SK-N-SH (cell line): Measurements from ENCODE around the gene CHST11. TPM values are rescaled to one million over a fixed set of nuclear protein-coding genes. Genes with fewer than 3 reads are reported as not detected.

ENCODE experiments used
- CTCF ChIA-PET: fragments of 300-600, 350-600 bp; formaldehyde crosslinking; extraction: SDS; loops from one replicate; lab custom pipeline; 2021; lab: Yijun Ruan, JAX
- POLR2A ChIA-PET: fragments of 350-600 bp; sonication (Branson Sonifier 250); formaldehyde crosslinking; extraction: SDS; loops from one replicate; lab custom pipeline; 2020; ENCODE audit warnings: antibody characterized with exemption, inconsistent platforms; lab: Yijun Ruan, JAX
- DNase-seq: peaks from one replicate; pipeline ENCODE4 v3.0.0; 2012
- H2AFZ ChIP-seq: fragments of 200-600 bp; sonication (generic); 2 replicates; pipeline ENCODE4 v1.8.1; 2016; ENCODE audit warnings: antibody characterized with exemption, mild to moderate bottlenecking, low read depth
- H3F3A ChIP-seq: fragments of 200-600 bp; sonication (generic); replicated peaks from 2 replicates; pipeline ENCODE3; 2016; ENCODE audit warnings: antibody characterized with exemption, mild to moderate bottlenecking; ENCODE audit not compliant: insufficient read depth
- H3K27ac ChIP-seq, 2 experiments: fragments of 200-500 bp in 1 of 2; fragments of 200-600 bp in 1 of 2; sonication (Bioruptor generic) in 1 of 2; sonication (generic), shearing (Covaris generic) in 1 of 2; 2 replicates each; pipeline versions ENCODE4 v1.5.1 to v1.6.1; 2014 to 2016; ENCODE audit warnings: low read depth in 2 of 2, inconsistent platforms in 1 of 2, low read length in 1 of 2, mild to moderate bottlenecking in 1 of 2, mixed read lengths in 1 of 2
- H3K27me3 ChIP-seq: fragments of 200-600 bp; sonication (generic), shearing (Covaris generic); 2 replicates; pipeline ENCODE4 v1.6.1; 2016; ENCODE audit warnings: mixed run types; ENCODE audit not compliant: insufficient read depth
- H3K36me3 ChIP-seq, 2 experiments: fragments of 200-500 bp in 1 of 2; fragments of 200-600 bp in 1 of 2; sonication (Bioruptor generic) in 1 of 2; sonication (generic) in 1 of 2; replicated peaks in 1 of 2; 2 replicates each; pipeline versions ENCODE3 to v1.5.1; 2014 to 2016; ENCODE audit warnings: low read length in 1 of 2, mild to moderate bottlenecking in 1 of 2; ENCODE audit not compliant: insufficient read depth in 2 of 2, control insufficient read depth in 1 of 2
- H3K4me1 ChIP-seq, 2 experiments: fragments of 200-500 bp in 1 of 2; fragments of 200-600 bp in 1 of 2; sonication (Bioruptor generic) in 1 of 2; sonication (generic), shearing (Covaris generic) in 1 of 2; 2 replicates each; pipeline versions ENCODE4 v1.5.1 to v1.6.1; 2014 to 2016; ENCODE audit warnings: low read depth in 1 of 2, low read length in 1 of 2, mixed run types in 1 of 2; ENCODE audit not compliant: insufficient read depth in 2 of 2, control insufficient read depth in 1 of 2
- H3K4me2 ChIP-seq: fragments of 200-600 bp; sonication (generic), shearing (Covaris generic); 2 replicates; pipeline ENCODE4 v1.6.1; 2017; ENCODE audit warnings: mixed run types
- H3K4me3 ChIP-seq, 2 experiments: fragments of 200-500 bp in 1 of 2; fragments of 200-600 bp in 1 of 2; sonication (Bioruptor generic) in 1 of 2; sonication (generic), shearing (Covaris generic) in 1 of 2; 2 replicates each; pipeline versions ENCODE4 v1.5.1 to v1.8.1; 2014 to 2016; ENCODE audit warnings: low read depth in 2 of 2, inconsistent platforms in 1 of 2, low read length in 1 of 2, mild to moderate bottlenecking in 1 of 2, mixed read lengths in 1 of 2, moderate library complexity in 1 of 2
- H3K79me2 ChIP-seq: fragments of 200-600 bp; sonication (generic); 2 replicates; pipeline ENCODE4 v1.8.1; 2017; ENCODE audit warnings: mild to moderate bottlenecking; ENCODE audit not compliant: insufficient read depth
- H3K9ac ChIP-seq: fragments of 200-600 bp; sonication (generic); 2 replicates; pipeline ENCODE4 v1.6.1; 2017; ENCODE audit warnings: mixed run types
- H3K9me2 ChIP-seq: fragments of 200-600 bp; sonication (generic); 2 replicates; pipeline ENCODE4 v1.6.1; 2017; ENCODE audit warnings: mixed run types
- H3K9me3 ChIP-seq: fragments of 200-600 bp; sonication (generic); 2 replicates; pipeline ENCODE4 v1.6.1; 2017; ENCODE audit warnings: mixed run types, mild to moderate bottlenecking, moderate library complexity
- H4K20me1 ChIP-seq: fragments of 200-600 bp; sonication (generic); 2 replicates; pipeline ENCODE4 v1.6.1; 2017; ENCODE audit warnings: mild to moderate bottlenecking, mixed run types; ENCODE audit not compliant: insufficient read depth
- CHD2 ChIP-seq: fragments of 150-350 bp; IDR thresholded peaks from 2 replicates; pipeline ENCODE4 v1.6.1; 2018; ENCODE audit warnings: low read length; ENCODE audit not compliant: partially characterized antibody
- ELF1 ChIP-seq: IDR thresholded peaks from 2 replicates; pipeline ENCODE4 v1.4.0; 2012
- FOSL2 ChIP-seq: IDR thresholded peaks from 2 replicates; pipeline ENCODE4 v1.4.0; 2012; ENCODE audit warnings: low read depth, mild to moderate bottlenecking, moderate library complexity, borderline replicate concordance
- FOXJ3 ChIP-seq: sonication (generic); formaldehyde crosslinking; IDR thresholded peaks from 2 replicates; pipeline ENCODE4 v1.5.1; 2020; ENCODE audit warnings: mild to moderate bottlenecking, missing genetic modification reagents
- GATA2 ChIP-seq: sonication (generic); formaldehyde crosslinking; IDR thresholded peaks from 2 replicates; pipeline ENCODE4 v1.5.0; 2020; ENCODE audit warnings: mild to moderate bottlenecking, missing genetic modification reagents
- JUND ChIP-seq: IDR thresholded peaks from 2 replicates; pipeline ENCODE4 v1.4.0; 2012
- MEF2A ChIP-seq: IDR thresholded peaks from 2 replicates; pipeline ENCODE4 v1.4.0; 2012; ENCODE audit warnings: low read depth, borderline replicate concordance
- MXI1 ChIP-seq: IDR thresholded peaks from 2 replicates; pipeline ENCODE4 v1.6.1; 2012; ENCODE audit warnings: mild to moderate bottlenecking, low read depth, low read length, improper control_type of control experiment
- NFIC ChIP-seq: IDR thresholded peaks from 2 replicates; pipeline ENCODE4 v1.4.0; 2012; ENCODE audit warnings: borderline replicate concordance
- NRF1 ChIP-seq: IDR thresholded peaks from 2 replicates; pipeline ENCODE4 v1.6.1; 2012; ENCODE audit warnings: low read depth, mild to moderate bottlenecking, low read length
- POLR2AphosphoS5 ChIP-seq: IDR thresholded peaks from 2 replicates; pipeline ENCODE4 v1.6.1; 2012; ENCODE audit warnings: low read depth, low read length
- RAD21 ChIP-seq: IDR thresholded peaks from 2 replicates; pipeline ENCODE4 v1.6.1; 2012; ENCODE audit warnings: mild to moderate bottlenecking, low read length
- RXRA ChIP-seq: IDR thresholded peaks from 2 replicates; pipeline ENCODE4 v1.4.0; 2012; ENCODE audit warnings: low read depth, mild to moderate bottlenecking, borderline replicate concordance
- SIN3A ChIP-seq: IDR thresholded peaks from 2 replicates; pipeline ENCODE4 v1.6.1; 2012; ENCODE audit warnings: low read depth, mild to moderate bottlenecking, low read length, moderate library complexity, borderline replicate concordance
- TAF1 ChIP-seq: IDR thresholded peaks from 2 replicates; pipeline ENCODE4 v1.6.1; 2012; ENCODE audit warnings: low read depth, mild to moderate bottlenecking, low read length, moderate library complexity, borderline replicate concordance
- TCF12 ChIP-seq: IDR thresholded peaks from 2 replicates; pipeline ENCODE4 v1.4.0; 2012
- YY1 ChIP-seq: IDR thresholded peaks from 2 replicates; pipeline ENCODE4 v1.4.0; 2012; ENCODE audit warnings: low read depth, mild to moderate bottlenecking
- WGBS: methylation state at CpG from one replicate; pipeline ENCODE4 v1.1.6; 2017; ENCODE audit warnings: low lambda C conversion rate; 5-methylcytosine and 5-hydroxymethylcytosine counted together
- polyA plus RNA-seq, 3 experiments: library from polyadenylated mRNA; depleted of rRNA; stranded (reverse); fragments of >200 nt; gene quantifications; 2 replicates each; pipeline ENCODE4 v1.2.3, GENCODE V29; 2012
- TF ChIP-seq, protein P1 (sequence below): IDR thresholded peaks from 2 replicates; pipeline ENCODE4; 2012
- TF ChIP-seq, protein P2 (sequence below): fragments of 150-350 bp; IDR thresholded peaks from 2 replicates; pipeline ENCODE4 v1.6.1; 2016; ENCODE audit warnings: mild to moderate bottlenecking, low read depth, low read length
- TF ChIP-seq, protein P3 (sequence below): fragments of 150-350 bp; IDR thresholded peaks from 2 replicates; pipeline ENCODE4 v1.6.1; 2017; ENCODE audit warnings: antibody characterized with exemption, low read length, low read depth, borderline replicate concordance
- TF ChIP-seq, protein P4 (sequence below): fragments of 200-600 bp; sonication (generic); IDR thresholded peaks from 2 replicates; pipeline ENCODE4 v1.6.1; 2017; ENCODE audit warnings: antibody characterized with exemption, mild to moderate bottlenecking, moderate library complexity
- TF ChIP-seq, protein P5 (sequence below): IDR thresholded peaks from 2 replicates; pipeline ENCODE4 v1.4.0; 2012; ENCODE audit warnings: low read depth

Gene CHST11
- polyA plus RNA-seq, 1 of the 3 experiments (the other 2 are of a cell fraction) = 18.6 TPM

DNA sequence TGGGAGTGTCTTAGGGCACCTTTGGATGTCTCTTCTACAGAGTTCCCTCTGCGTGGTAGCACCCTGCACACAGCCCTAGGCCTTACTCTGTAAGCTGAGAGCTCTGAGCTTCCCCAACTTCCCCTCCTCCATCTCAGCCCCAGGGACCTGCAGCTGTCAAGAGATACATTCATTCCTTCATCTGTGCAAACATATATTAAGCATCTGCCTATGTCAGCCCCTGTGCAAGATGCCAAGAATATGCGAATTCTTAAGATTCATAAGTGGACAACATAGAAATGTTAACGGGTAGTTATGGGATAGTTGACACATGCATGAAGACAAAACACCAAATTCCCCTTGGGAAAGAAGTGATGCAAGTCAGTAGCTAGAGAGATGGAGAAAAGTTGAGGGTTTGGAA is 310.5 kb downstream of the CHST11 start:
- Histone ChIP-seq H3F3A (no peaks in the 10 kb centered on the region), H3K4me3 (no peak overlapping the region), H3K36me3 (peaks cover 0 to 8% of the 10 kb centered on the region in 2 experiments), H3K79me2 (no peaks in the 10 kb centered on the region), H3K27me3 (no peaks in the 10 kb centered on the region), H3K4me2 (no peak overlapping the region), H4K20me1 (no peaks in the 10 kb centered on the region), H2AFZ (no peak overlapping the region), H3K9me3 (peaks cover 14% of the 10 kb centered on the region), H3K27ac (no peak overlapping the region), H3K9me2 (no peaks in the 10 kb centered on the region), H3K4me1 (no peaks in the 10 kb centered on the region), H3K9ac (no peak overlapping the region)
- WGBS = 83% methylated on average over 3 of the region's 3 CpGs
- CTCF ChIA-PET = interaction anchor here (0.5 to 0.9 kb wide), 2 partner anchors 31 to 110 kb away, joined by 3 read pairs; no protein-coding TSS in a partner anchor
- no peak for DNase-seq
- POLR2A ChIA-PET = no interaction called here
- TF ChIP-seq, protein P1, sequence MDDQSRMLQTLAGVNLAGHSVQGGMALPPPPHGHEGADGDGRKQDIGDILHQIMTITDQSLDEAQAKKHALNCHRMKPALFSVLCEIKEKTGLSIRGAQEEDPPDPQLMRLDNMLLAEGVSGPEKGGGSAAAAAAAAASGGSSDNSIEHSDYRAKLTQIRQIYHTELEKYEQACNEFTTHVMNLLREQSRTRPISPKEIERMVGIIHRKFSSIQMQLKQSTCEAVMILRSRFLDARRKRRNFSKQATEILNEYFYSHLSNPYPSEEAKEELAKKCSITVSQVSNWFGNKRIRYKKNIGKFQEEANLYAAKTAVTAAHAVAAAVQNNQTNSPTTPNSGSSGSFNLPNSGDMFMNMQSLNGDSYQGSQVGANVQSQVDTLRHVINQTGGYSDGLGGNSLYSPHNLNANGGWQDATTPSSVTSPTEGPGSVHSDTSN = no peak
- TF ChIP-seq TCF12 (no peak), JUND (no peak), FOSL2 (no peak), TAF1 (no peak), MEF2A (no peak), GATA2 (CRISPR knock-in tag) (no peak), POLR2AphosphoS5 (no peak), CHD2 (no peak), NFIC (no peak), ELF1 (no peak), MXI1 (no peak)
- TF ChIP-seq, protein P2, sequence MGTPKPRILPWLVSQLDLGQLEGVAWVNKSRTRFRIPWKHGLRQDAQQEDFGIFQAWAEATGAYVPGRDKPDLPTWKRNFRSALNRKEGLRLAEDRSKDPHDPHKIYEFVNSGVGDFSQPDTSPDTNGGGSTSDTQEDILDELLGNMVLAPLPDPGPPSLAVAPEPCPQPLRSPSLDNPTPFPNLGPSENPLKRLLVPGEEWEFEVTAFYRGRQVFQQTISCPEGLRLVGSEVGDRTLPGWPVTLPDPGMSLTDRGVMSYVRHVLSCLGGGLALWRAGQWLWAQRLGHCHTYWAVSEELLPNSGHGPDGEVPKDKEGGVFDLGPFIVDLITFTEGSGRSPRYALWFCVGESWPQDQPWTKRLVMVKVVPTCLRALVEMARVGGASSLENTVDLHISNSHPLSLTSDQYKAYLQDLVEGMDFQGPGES = no peak
- TF ChIP-seq, protein P3, sequence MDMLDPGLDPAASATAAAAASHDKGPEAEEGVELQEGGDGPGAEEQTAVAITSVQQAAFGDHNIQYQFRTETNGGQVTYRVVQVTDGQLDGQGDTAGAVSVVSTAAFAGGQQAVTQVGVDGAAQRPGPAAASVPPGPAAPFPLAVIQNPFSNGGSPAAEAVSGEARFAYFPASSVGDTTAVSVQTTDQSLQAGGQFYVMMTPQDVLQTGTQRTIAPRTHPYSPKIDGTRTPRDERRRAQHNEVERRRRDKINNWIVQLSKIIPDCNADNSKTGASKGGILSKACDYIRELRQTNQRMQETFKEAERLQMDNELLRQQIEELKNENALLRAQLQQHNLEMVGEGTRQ = no peak
- TF ChIP-seq, protein P4, sequence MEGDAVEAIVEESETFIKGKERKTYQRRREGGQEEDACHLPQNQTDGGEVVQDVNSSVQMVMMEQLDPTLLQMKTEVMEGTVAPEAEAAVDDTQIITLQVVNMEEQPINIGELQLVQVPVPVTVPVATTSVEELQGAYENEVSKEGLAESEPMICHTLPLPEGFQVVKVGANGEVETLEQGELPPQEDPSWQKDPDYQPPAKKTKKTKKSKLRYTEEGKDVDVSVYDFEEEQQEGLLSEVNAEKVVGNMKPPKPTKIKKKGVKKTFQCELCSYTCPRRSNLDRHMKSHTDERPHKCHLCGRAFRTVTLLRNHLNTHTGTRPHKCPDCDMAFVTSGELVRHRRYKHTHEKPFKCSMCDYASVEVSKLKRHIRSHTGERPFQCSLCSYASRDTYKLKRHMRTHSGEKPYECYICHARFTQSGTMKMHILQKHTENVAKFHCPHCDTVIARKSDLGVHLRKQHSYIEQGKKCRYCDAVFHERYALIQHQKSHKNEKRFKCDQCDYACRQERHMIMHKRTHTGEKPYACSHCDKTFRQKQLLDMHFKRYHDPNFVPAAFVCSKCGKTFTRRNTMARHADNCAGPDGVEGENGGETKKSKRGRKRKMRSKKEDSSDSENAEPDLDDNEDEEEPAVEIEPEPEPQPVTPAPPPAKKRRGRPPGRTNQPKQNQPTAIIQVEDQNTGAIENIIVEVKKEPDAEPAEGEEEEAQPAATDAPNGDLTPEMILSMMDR = no peak

DNA sequence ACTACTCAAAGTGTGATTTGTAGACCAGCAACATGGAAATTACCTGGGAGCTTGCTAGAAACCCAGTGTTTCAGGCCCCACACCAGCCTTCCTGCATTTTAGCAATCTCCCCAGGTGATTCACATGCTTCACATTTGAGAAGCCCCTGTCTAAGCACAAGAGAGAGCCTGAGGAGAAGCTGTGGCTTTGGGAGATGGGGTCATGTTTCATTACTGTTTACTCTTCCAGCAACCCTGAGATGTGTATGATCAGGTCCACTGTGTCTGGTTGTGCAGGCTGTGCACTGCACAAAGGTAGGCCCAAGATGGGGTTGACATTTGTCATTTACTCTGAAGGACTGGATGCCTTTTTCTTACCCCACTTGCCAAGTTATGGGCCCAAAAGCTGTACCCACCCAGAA is 311.3 kb downstream of the CHST11 start:
- Histone ChIP-seq H3K27ac (no peak overlapping the region), H3K4me3 (no peak overlapping the region), H3K9me3 (peaks cover 22% of the 10 kb centered on the region), H3K27me3 (no peaks in the 10 kb centered on the region), H3K4me1 (no peaks in the 10 kb centered on the region), H4K20me1 (no peaks in the 10 kb centered on the region), H3K9me2 (no peaks in the 10 kb centered on the region), H3F3A (no peaks in the 10 kb centered on the region), H3K9ac (no peak overlapping the region), H3K79me2 (no peaks in the 10 kb centered on the region), H3K36me3 (peaks cover 0 to 8% of the 10 kb centered on the region in 2 experiments), H2AFZ (no peak overlapping the region), H3K4me2 (no peak overlapping the region)
- no peak for DNase-seq
- ChIA-PET POLR2A (no interaction called here), CTCF (interaction anchor here (0.9 to 1.5 kb wide), 4 partner anchors 23 to 386 kb away, joined by 3 to 5 read pairs (median 4); no protein-coding TSS in a partner anchor)
- TF ChIP-seq, protein P5, sequence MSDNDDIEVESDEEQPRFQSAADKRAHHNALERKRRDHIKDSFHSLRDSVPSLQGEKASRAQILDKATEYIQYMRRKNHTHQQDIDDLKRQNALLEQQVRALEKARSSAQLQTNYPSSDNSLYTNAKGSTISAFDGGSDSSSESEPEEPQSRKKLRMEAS = no peak
- no peak for TF ChIP-seq YY1
- no peak for TF ChIP-seq SIN3A
- no peak for TF ChIP-seq NRF1
- no peak for TF ChIP-seq FOXJ3 (CRISPR knock-in tag)
- no peak for TF ChIP-seq RXRA
- TF ChIP-seq, protein P3 = no peak
- TF ChIP-seq RAD21 = no peak
- TF ChIP-seq, protein P4 = no peak
- TF ChIP-seq JUND = no peak
